ENCODE results near the gene POU2F1. TPM values are rescaled to one million over a fixed set of nuclear protein-coding genes. Genes with fewer than 3 reads are reported as not detected.

Gene POU2F1
- total and polyA plus RNA-seq, 2 donors (not counting 1 experiment from before 2014, with no cell fraction given) = 5.2 to 48.8 TPM

DNA sequence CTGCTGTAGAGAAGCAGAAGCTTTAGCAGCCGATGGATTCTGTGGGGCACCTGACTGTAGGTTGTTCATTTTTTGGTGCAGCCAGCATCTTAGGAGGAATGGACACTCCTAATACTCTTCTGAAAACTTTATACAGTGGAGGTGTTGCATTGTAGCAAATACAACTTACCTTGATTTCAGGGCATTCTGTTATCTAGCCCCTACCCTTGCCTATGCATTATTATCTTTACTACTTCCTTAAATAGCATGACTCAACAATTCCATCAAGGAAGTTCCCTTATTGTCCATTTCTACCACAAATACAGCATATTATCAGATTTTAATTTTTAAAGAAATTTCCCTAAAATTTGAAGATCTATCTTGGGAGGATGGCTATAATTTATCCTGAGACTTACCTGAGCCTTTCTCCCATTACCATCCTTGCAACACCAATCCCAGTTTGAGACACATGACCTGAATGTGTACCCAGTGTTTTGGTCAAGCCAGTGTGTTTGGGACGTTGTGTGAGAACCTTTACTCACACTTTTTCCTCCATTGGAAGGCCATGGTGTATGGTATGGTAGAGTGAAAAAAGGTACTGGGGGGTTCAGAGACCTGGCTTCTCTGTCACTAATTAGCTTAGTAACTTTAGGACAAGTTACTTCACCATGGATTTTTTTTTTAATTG, 9.2 kb downstream of the POU2F1 start:
- H3K27ac ChIP-seq (ENCODE audit: low read length in 2 of 2) = no peak overlapping the region
- no peaks in the 10 kb centered on the region for H3K9me3 ChIP-seq (ENCODE audit: control extremely low read depth in 1 of 3, control insufficient read depth in 2 of 3, insufficient read depth in 1 of 3, low read length in 2 of 3)
- TF ChIP-seq, protein P1, sequence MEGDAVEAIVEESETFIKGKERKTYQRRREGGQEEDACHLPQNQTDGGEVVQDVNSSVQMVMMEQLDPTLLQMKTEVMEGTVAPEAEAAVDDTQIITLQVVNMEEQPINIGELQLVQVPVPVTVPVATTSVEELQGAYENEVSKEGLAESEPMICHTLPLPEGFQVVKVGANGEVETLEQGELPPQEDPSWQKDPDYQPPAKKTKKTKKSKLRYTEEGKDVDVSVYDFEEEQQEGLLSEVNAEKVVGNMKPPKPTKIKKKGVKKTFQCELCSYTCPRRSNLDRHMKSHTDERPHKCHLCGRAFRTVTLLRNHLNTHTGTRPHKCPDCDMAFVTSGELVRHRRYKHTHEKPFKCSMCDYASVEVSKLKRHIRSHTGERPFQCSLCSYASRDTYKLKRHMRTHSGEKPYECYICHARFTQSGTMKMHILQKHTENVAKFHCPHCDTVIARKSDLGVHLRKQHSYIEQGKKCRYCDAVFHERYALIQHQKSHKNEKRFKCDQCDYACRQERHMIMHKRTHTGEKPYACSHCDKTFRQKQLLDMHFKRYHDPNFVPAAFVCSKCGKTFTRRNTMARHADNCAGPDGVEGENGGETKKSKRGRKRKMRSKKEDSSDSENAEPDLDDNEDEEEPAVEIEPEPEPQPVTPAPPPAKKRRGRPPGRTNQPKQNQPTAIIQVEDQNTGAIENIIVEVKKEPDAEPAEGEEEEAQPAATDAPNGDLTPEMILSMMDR (IDR thresholded peaks at IDR 0.05) = no peak
- TF ChIP-seq EZH2 (IDR thresholded peaks at IDR 0.05; ENCODE audit: borderline replicate concordance, insufficient read depth, low read depth, low read length, poor library complexity, severe bottlenecking) = no peak
- H3K27ac Mint-ChIP-seq = no peak overlapping the region
- no peaks in the 10 kb centered on the region for H3K36me3 ChIP-seq (replicated peaks in 1 of 2; ENCODE audit: control extremely low read depth in 1 of 2, control insufficient read depth in 1 of 2, extremely low read depth in 1 of 2, insufficient read depth in 2 of 2, low read length in 1 of 2)
- no peaks in the 10 kb centered on the region for H3K27me3 ChIP-seq (replicated peaks in 1 of 4; ENCODE audit: control extremely low read depth in 1 of 4, control insufficient read depth in 3 of 4, insufficient read depth in 4 of 4, low read length in 3 of 4)
- intact Hi-C loops (cut with micrococcal nuclease) = no loop called here
- peak overlapping the region; percentile 7 for H3K4me2 ChIP-seq (replicated peaks; ENCODE audit: low read depth, low read length, poor library complexity, severe bottlenecking)
- ChIA-PET CTCF (interaction anchor here (0.7 to 1.4 kb wide), 2 partner anchors 10 to 36 kb away, joined by 3 to 4 read pairs; no protein-coding TSS in a partner anchor), POLR2A (interaction anchor here (0.6 kb wide), 1 partner anchor 9 kb away, joined by 5 read pairs; the partner anchor contains the start of gene POU2F1)
- H3K4me3 ChIP-seq (ENCODE audit: control extremely low read depth in 1 of 5, extremely low read depth in 1 of 5, insufficient read depth in 1 of 5, low read depth in 2 of 5, low read length in 4 of 5) = peak overlapping the region in 1 of 5 experiments; percentile 13
- H3K79me2 ChIP-seq (ENCODE audit: control insufficient read depth, insufficient read depth, low read length) = peaks cover 100% of the 10 kb centered on the region
- DNase-seq = no peak
- H3K9me3 Mint-ChIP-seq (ENCODE audit: insufficient read depth) = no peaks in the 10 kb centered on the region
- H3K4me1 Mint-ChIP-seq = peaks cover 58% of the 10 kb centered on the region
- peak; percentile 33 for ATAC-seq (ENCODE audit: low read depth)
- peaks cover 1 to 17% of the 10 kb centered on the region in 2 donors for H3K4me1 ChIP-seq (ENCODE audit: control insufficient read depth in 2 of 2, insufficient read depth in 2 of 2, low read length in 2 of 2)
- no peaks in the 10 kb centered on the region for H3K27me3 Mint-ChIP-seq
- 20% methylated on average over 1 of the region's 2 CpGs for WGBS (ENCODE audit: insufficient coverage)
- no peak overlapping the region for H2AFZ ChIP-seq (ENCODE audit: insufficient read depth, low read depth, low read length, poor library complexity, severe bottlenecking)
- no peak overlapping the region for H3K9ac ChIP-seq (ENCODE audit: low read length)
- no peak overlapping the region for H3K4me3 Mint-ChIP-seq
- peaks cover 33% of the 10 kb centered on the region for H4K20me1 ChIP-seq (ENCODE audit: control insufficient read depth, insufficient read depth, low read length, poor library complexity, severe bottlenecking)

DNA sequence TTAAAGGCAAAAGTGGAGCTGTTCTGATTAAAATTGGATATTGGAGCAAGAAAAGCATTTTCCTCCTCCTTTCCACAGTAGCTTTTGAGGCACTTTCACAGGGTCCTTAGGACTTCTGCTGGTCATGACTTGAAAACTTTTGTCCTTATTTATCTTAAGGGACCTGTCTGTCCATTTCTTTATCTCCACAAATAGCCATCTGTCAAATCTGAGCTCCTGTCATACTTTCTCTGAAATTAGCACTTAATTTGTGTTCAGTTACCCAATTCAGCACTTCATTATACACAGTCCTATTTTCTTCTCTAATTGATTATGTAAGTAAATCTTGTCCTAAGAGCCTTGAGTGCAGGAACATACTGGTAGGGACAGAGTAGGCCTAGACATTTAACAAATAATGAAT, 9.8 kb downstream of the POU2F1 start:
- Histone ChIP-seq H3K4me3 (ENCODE audit: control extremely low read depth in 1 of 5, extremely low read depth in 1 of 5, insufficient read depth in 1 of 5, low read depth in 2 of 5, low read length in 4 of 5) (no peak overlapping the region), H3K4me2 (replicated peaks; ENCODE audit: low read depth, low read length, poor library complexity, severe bottlenecking) (no peak overlapping the region), H3K4me1 (ENCODE audit: control insufficient read depth in 2 of 2, insufficient read depth in 2 of 2, low read length in 2 of 2) (peaks cover 7 to 23% of the 10 kb centered on the region in 2 donors), H3K9me3 (ENCODE audit: control extremely low read depth in 1 of 3, control insufficient read depth in 2 of 3, insufficient read depth in 1 of 3, low read length in 2 of 3) (no peaks in the 10 kb centered on the region), H3K36me3 (replicated peaks in 1 of 2; ENCODE audit: control extremely low read depth in 1 of 2, control insufficient read depth in 1 of 2, extremely low read depth in 1 of 2, insufficient read depth in 2 of 2, low read length in 1 of 2) (no peaks in the 10 kb centered on the region), H4K20me1 (ENCODE audit: control insufficient read depth, insufficient read depth, low read length, poor library complexity, severe bottlenecking) (peaks cover 38% of the 10 kb centered on the region), H3K27me3 (replicated peaks in 1 of 4; ENCODE audit: control extremely low read depth in 1 of 4, control insufficient read depth in 3 of 4, insufficient read depth in 4 of 4, low read length in 3 of 4) (no peaks in the 10 kb centered on the region), H3K79me2 (ENCODE audit: control insufficient read depth, insufficient read depth, low read length) (peaks cover 100% of the 10 kb centered on the region), H2AFZ (ENCODE audit: insufficient read depth, low read depth, low read length, poor library complexity, severe bottlenecking) (no peak overlapping the region), H3K27ac (ENCODE audit: low read length in 2 of 2) (no peak overlapping the region), H3K9ac (ENCODE audit: low read length) (no peak overlapping the region)
- no peak for DNase-seq
- no peak for ATAC-seq (ENCODE audit: low read depth)
- intact Hi-C loops (cut with micrococcal nuclease) = no loop called here
- Mint-ChIP-seq H3K4me3 (no peak overlapping the region), H3K27me3 (no peaks in the 10 kb centered on the region), H3K9me3 (ENCODE audit: insufficient read depth) (no peaks in the 10 kb centered on the region), H3K4me1 (peaks cover 59% of the 10 kb centered on the region), H3K27ac (no peak overlapping the region)
- ChIA-PET CTCF (interaction anchor here (0.7 to 1.4 kb wide), 3 partner anchors 10 to 37 kb away, joined by 3 to 6 read pairs (median 4); no protein-coding TSS in a partner anchor), POLR2A (no interaction called here)
- TF ChIP-seq, protein P1 (IDR thresholded peaks at IDR 0.05) = no peak
- no peak for TF ChIP-seq EZH2 (IDR thresholded peaks at IDR 0.05; ENCODE audit: borderline replicate concordance, insufficient read depth, low read depth, low read length, poor library complexity, severe bottlenecking)
